Activated naive CD8-positive, alpha-beta T cell treated with anti-CD3 and anti-CD28 coated beads for 36 hours (primary cell): ENCODE results near the gene WHAMM. TPM values are rescaled to one million over a fixed set of nuclear protein-coding genes. Genes with fewer than 3 reads are reported as not detected.
"Not testable (repeated sequence)": the region's sequence is repeated elsewhere in the genome, so short reads cannot be mapped to it uniquely, and the experiment has no call there.

ENCODE experiments used
- DNase-seq: peaks from one replicate; pipeline ENCODE4 v3.0.0; 2021
- H3K27ac Mint-ChIP-seq: one replicate; pipeline ENCODE4 v1.8.0; 2022; ENCODE audit warnings: mild to moderate bottlenecking, moderate library complexity, mixed read lengths
- H3K27me3 Mint-ChIP-seq: one replicate; pipeline ENCODE4 v1.8.0; 2022; ENCODE audit warnings: mild to moderate bottlenecking, mixed read lengths
- H3K36me3 Mint-ChIP-seq: one replicate; pipeline ENCODE4 v1.8.0; 2021; ENCODE audit warnings: mild to moderate bottlenecking, mixed read lengths
- H3K4me1 Mint-ChIP-seq: one replicate; pipeline ENCODE4 v1.8.0; 2021; ENCODE audit warnings: mixed read lengths
- H3K4me3 Mint-ChIP-seq: one replicate; pipeline ENCODE4 v1.8.0; 2022; ENCODE audit warnings: mild to moderate bottlenecking, moderate library complexity, mixed read lengths
- H3K9me3 Mint-ChIP-seq: one replicate; pipeline ENCODE4 v1.8.0; 2022; ENCODE audit warnings: mixed read lengths
- total RNA-seq, 2 experiments: library from RNA; stranded (reverse); gene quantifications; one replicate each; pipeline ENCODE4 v1.2.3, GENCODE V29; 2021

WHAMM gene
- 1 to 10 TPM; 6.5 to 7.6 TPM for total RNA-seq

- DNase-seq: peak; percentile 96
- no peaks in the 10 kb centered on the region for H3K27me3 Mint-ChIP-seq
- H3K9me3 Mint-ChIP-seq: no peaks in the 10 kb centered on the region
- peaks cover 23% of the 10 kb centered on the region for H3K36me3 Mint-ChIP-seq
- peak within 1 kb of the TSS; percentile 88 for H3K4me3 Mint-ChIP-seq
- peaks cover 25% of the 10 kb centered on the region for H3K4me1 Mint-ChIP-seq
- H3K27ac Mint-ChIP-seq: peak within 1 kb of the TSS; percentile 95
Measured at GRCh38 chr15:82809308-82810060, at the start of gene WHAMM. Gene WHAMM, plus strand, starts transcription at chr15:82809628. Its CDS starts 99 bp downstream, at chr15:82809727.

- no peak for DNase-seq
- Mint-ChIP-seq H3K36me3 (peaks cover 14% of the 10 kb centered on the region), H3K27me3 (no peaks in the 10 kb centered on the region), H3K9me3 (no peaks in the 10 kb centered on the region), H3K4me3 (no peak overlapping the region), H3K4me1 (peaks cover 4% of the 10 kb centered on the region), H3K27ac (no peak overlapping the region)
Measured at GRCh38 chr15:82763361-82764116, 45.9 kb upstream of the WHAMM start.

GRCh38 chr15:82764117-82764490, 45.3 kb upstream of the WHAMM start:
- DNase-seq: no peak
- H3K4me1 Mint-ChIP-seq: peaks cover 4% of the 10 kb centered on the region
- H3K27me3 Mint-ChIP-seq: no peaks in the 10 kb centered on the region
- no peak overlapping the region for H3K4me3 Mint-ChIP-seq
- H3K27ac Mint-ChIP-seq: no peak overlapping the region
- peaks cover 12% of the 10 kb centered on the region for H3K36me3 Mint-ChIP-seq
- H3K9me3 Mint-ChIP-seq: no peaks in the 10 kb centered on the region

GRCh38 chr15:82764740-82765139, 44.7 kb upstream of the WHAMM start:
- no peak for DNase-seq
- H3K4me1 Mint-ChIP-seq: peaks cover 4% of the 10 kb centered on the region
- H3K4me3 Mint-ChIP-seq: no peak overlapping the region
- no peak overlapping the region for H3K27ac Mint-ChIP-seq
- H3K9me3 Mint-ChIP-seq: no peaks in the 10 kb centered on the region
- no peaks in the 10 kb centered on the region for H3K27me3 Mint-ChIP-seq
- H3K36me3 Mint-ChIP-seq: peaks cover 11% of the 10 kb centered on the region

- not testable (repeated sequence) for H3K4me3 Mint-ChIP-seq, H3K9me3 Mint-ChIP-seq, H3K4me1 Mint-ChIP-seq, H3K27me3 Mint-ChIP-seq, DNase-seq, H3K36me3 Mint-ChIP-seq, H3K27ac Mint-ChIP-seq
Measured at GRCh38 chr15:82766201-82766600, 43.2 kb upstream of the WHAMM start.

GRCh38 chr15:82767163-82767829, 42.1 kb upstream of the WHAMM start:
- Mint-ChIP-seq H3K27ac (no peak overlapping the region), H3K36me3 (peaks cover 7% of the 10 kb centered on the region), H3K4me3 (no peak overlapping the region), H3K9me3 (no peaks in the 10 kb centered on the region), H3K27me3 (no peaks in the 10 kb centered on the region), H3K4me1 (peaks cover 2% of the 10 kb centered on the region)
- no peak for DNase-seq

- Mint-ChIP-seq H3K27me3 (no peaks in the 10 kb centered on the region), H3K9me3 (no peaks in the 10 kb centered on the region), H3K4me3 (no peak overlapping the region), H3K36me3 (peaks cover 6% of the 10 kb centered on the region), H3K4me1 (no peaks in the 10 kb centered on the region), H3K27ac (no peak overlapping the region)
- no peak for DNase-seq
Measured at GRCh38 chr15:82768414-82769054, 40.9 kb upstream of the WHAMM start.

- DNase-seq: no peak
- Mint-ChIP-seq H3K36me3 (peaks cover 3% of the 10 kb centered on the region), H3K9me3 (no peaks in the 10 kb centered on the region), H3K4me1 (no peaks in the 10 kb centered on the region), H3K27ac (no peak overlapping the region), H3K4me3 (no peak overlapping the region), H3K27me3 (peaks cover 7% of the 10 kb centered on the region)
Measured at GRCh38 chr15:82771789-82772607, 37.4 kb upstream of the WHAMM start.

GRCh38 chr15:82774496-82774895, 34.9 kb upstream of the WHAMM start:
- no peak for DNase-seq
- Mint-ChIP-seq H3K27ac (no peak overlapping the region), H3K4me1 (no peaks in the 10 kb centered on the region), H3K4me3 (no peak overlapping the region), H3K36me3 (no peaks in the 10 kb centered on the region), H3K9me3 (no peaks in the 10 kb centered on the region), H3K27me3 (peaks cover 7% of the 10 kb centered on the region)

GRCh38 chr15:82778755-82779154, 30.7 kb upstream of the WHAMM start:
- no peak overlapping the region for H3K27ac Mint-ChIP-seq

GRCh38 chr15:82781349-82781748, 28.1 kb upstream of the WHAMM start:
- Mint-ChIP-seq H3K9me3 (no peaks in the 10 kb centered on the region), H3K4me3 (no peak overlapping the region), H3K27me3 (peaks cover 3% of the 10 kb centered on the region), H3K27ac (no peak overlapping the region), H3K4me1 (no peaks in the 10 kb centered on the region), H3K36me3 (no peaks in the 10 kb centered on the region)
- no peak for DNase-seq

More at GRCh38 chr15:82778755-82779154, 30.7 kb upstream of the WHAMM start:
- DNase-seq: no peak
- Mint-ChIP-seq H3K36me3 (no peaks in the 10 kb centered on the region), H3K4me1 (no peaks in the 10 kb centered on the region), H3K4me3 (no peak overlapping the region), H3K27me3 (peaks cover 7% of the 10 kb centered on the region), H3K9me3 (no peaks in the 10 kb centered on the region)

- H3K4me3 Mint-ChIP-seq: no peak overlapping the region
- H3K36me3 Mint-ChIP-seq: peaks cover 2% of the 10 kb centered on the region
- no peak overlapping the region for H3K27ac Mint-ChIP-seq
- peaks cover 6% of the 10 kb centered on the region for H3K27me3 Mint-ChIP-seq
- H3K9me3 Mint-ChIP-seq: peaks cover 2% of the 10 kb centered on the region
- no peak for DNase-seq
- H3K4me1 Mint-ChIP-seq: no peaks in the 10 kb centered on the region
Measured at GRCh38 chr15:82788496-82788895, 20.9 kb upstream of the WHAMM start.

- no peaks in the 10 kb centered on the region for H3K4me1 Mint-ChIP-seq
- no peak overlapping the region for H3K4me3 Mint-ChIP-seq
Measured at GRCh38 chr15:82789491-82789890, 19.9 kb upstream of the WHAMM start.

GRCh38 chr15:82790321-82790720, 19.1 kb upstream of the WHAMM start:
- Mint-ChIP-seq H3K4me1 (no peaks in the 10 kb centered on the region), H3K36me3 (peaks cover 7% of the 10 kb centered on the region), H3K4me3 (no peak overlapping the region), H3K9me3 (peaks cover 12% of the 10 kb centered on the region), H3K27me3 (peaks cover 3% of the 10 kb centered on the region), H3K27ac (no peak overlapping the region)
- no peak for DNase-seq

More at GRCh38 chr15:82789491-82789890, 19.9 kb upstream of the WHAMM start:
- peaks cover 6% of the 10 kb centered on the region for H3K27me3 Mint-ChIP-seq
- H3K36me3 Mint-ChIP-seq: peaks cover 7% of the 10 kb centered on the region
- DNase-seq: no peak
- H3K27ac Mint-ChIP-seq: no peak overlapping the region
- H3K9me3 Mint-ChIP-seq: peaks cover 10% of the 10 kb centered on the region
